ENCODE data around the gene FAM13C.
"Not testable (repeated sequence)": the region's sequence is repeated elsewhere in the genome, so short reads cannot be mapped to it uniquely, and the experiment has no call there.

The FAM13C gene

GRCh38 chr10:59252491-59252890 lies 109.9 kb downstream of the FAM13C start:
- no peak overlapping the region for H3K4me3 ChIP-seq (ENCODE audit: low read depth, low read length)
- no peak for DNase-seq (ENCODE audit: low read depth)
- TF ChIP-seq, protein P1, sequence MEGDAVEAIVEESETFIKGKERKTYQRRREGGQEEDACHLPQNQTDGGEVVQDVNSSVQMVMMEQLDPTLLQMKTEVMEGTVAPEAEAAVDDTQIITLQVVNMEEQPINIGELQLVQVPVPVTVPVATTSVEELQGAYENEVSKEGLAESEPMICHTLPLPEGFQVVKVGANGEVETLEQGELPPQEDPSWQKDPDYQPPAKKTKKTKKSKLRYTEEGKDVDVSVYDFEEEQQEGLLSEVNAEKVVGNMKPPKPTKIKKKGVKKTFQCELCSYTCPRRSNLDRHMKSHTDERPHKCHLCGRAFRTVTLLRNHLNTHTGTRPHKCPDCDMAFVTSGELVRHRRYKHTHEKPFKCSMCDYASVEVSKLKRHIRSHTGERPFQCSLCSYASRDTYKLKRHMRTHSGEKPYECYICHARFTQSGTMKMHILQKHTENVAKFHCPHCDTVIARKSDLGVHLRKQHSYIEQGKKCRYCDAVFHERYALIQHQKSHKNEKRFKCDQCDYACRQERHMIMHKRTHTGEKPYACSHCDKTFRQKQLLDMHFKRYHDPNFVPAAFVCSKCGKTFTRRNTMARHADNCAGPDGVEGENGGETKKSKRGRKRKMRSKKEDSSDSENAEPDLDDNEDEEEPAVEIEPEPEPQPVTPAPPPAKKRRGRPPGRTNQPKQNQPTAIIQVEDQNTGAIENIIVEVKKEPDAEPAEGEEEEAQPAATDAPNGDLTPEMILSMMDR (conservative IDR thresholded peaks at IDR 0.05; ENCODE audit: low read depth, low read length): no peak

DNA sequence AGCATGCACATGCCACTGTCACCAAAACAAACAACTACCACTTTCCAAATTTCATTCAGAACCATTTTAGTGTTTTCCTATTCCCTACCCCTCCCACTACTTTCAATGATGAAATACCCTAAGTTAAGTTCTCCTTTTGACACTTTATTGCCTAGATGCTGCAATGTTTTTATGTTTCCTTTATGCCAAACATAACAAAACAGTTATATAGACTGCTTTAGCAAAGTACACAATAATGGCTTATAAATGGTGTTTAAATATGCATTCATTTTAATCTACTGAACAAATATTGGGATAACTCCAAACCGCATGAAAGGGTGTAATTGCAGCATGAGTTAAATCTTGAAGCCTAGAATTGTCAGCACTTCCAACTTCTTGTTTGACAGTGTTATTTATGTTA lies 116.7 kb downstream of the FAM13C start:
- no peak overlapping the region for H3K4me3 ChIP-seq (ENCODE audit: low read depth, low read length)
- DNase-seq (ENCODE audit: low read depth): no peak
- TF ChIP-seq, protein P1 (conservative IDR thresholded peaks at IDR 0.05; ENCODE audit: low read depth, low read length): no peak

- TF ChIP-seq, protein P1 (conservative IDR thresholded peaks at IDR 0.05; ENCODE audit: low read depth, low read length): no peak
- no peak overlapping the region for H3K4me3 ChIP-seq (ENCODE audit: low read depth, low read length)
Measured at GRCh38 chr10:59244871-59245270, 117.5 kb downstream of the FAM13C start.

DNA sequence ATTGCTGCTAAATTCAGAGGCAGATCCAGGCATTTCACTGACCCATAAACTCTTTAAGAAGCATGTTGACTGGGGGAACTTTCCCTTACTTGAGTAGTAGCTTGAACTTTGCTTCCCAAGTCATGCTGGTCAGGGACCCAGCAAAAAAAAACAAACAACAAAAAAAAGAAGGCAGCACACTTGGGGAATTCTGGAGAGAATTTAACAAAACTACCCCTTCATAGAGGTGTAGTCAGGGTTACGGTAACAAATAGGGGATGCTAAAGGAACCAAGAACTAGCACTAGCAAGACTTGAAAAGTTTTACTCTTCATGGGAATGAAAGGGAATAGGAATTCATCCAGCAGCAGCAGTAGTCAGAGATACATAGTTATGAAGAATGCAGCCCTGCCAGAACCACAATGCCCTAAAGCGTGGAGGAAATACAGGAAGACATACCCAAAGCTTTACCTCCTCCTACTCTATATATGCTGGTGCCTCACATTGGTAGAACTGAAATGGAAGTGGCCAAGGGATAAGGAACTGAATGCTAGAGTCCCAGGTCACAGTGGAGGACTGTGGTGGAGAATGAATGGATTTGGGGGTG lies 118.6 kb downstream of the FAM13C start:
- no peak for DNase-seq (ENCODE audit: low read depth)
- no peak overlapping the region for H3K4me3 ChIP-seq (ENCODE audit: low read depth, low read length)
- TF ChIP-seq, protein P1 (conservative IDR thresholded peaks at IDR 0.05; ENCODE audit: low read depth, low read length): no peak

More at GRCh38 chr10:59244871-59245270, 117.5 kb downstream of the FAM13C start:
- no peak for DNase-seq (ENCODE audit: low read depth)

GRCh38 chr10:59242991-59243390 lies 119.4 kb downstream of the FAM13C start:
- H3K4me3 ChIP-seq (ENCODE audit: low read depth, low read length): no peak overlapping the region
- DNase-seq (ENCODE audit: low read depth): no peak
- TF ChIP-seq, protein P1 (conservative IDR thresholded peaks at IDR 0.05; ENCODE audit: low read depth, low read length): no peak

DNA sequence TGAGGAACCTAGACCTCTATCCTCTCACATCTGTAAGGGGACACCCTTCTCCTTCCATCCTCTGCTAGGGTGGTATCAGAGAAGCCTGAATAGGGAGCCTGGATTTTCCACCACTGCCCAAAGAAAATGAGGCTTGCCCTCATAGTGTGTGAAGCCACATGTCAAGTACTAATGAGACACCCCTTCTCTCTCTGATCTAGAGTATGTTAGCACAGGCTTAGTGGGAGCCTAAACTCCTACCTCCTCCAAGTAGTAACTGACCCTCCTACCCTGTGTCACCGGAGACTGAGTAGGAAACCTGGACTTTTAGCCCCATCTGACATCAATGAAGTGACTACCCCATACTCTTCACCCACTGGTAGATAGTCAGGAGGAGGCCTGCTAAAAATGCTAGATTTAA lies 120.3 kb downstream of the FAM13C start:
- no peak for DNase-seq (ENCODE audit: low read depth)
- TF ChIP-seq, protein P1 (conservative IDR thresholded peaks at IDR 0.05; ENCODE audit: low read depth, low read length): no peak
- H3K4me3 ChIP-seq (ENCODE audit: low read depth, low read length): no peak overlapping the region

DNA sequence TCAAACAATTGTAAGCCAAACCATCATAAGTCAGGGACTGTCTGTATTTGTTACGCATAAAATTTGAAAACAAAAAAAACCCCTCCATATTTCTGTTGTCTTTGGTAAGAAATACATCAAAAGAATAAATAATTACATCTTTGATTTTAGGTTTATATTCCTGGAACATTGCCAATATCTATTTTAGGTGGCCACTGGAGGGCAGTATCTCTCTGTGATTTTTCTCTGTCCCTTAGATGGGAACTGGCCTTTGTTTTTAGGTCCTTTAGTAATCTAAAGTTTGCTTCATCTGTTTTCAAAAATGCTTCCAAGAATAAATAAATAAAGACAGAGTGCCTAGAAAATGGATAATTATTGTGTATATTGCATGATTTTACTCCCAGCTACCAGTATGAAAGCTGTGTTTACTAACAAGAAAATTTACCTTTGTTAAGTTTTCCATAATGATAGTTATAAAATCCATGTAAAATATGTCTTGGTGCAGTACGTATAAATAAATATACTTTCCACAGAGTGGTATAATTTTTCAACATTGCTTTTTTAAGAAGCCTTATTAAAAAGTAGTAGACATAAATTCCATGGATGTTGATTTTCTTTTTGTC lies 121.7 kb downstream of the FAM13C start:
- peak; percentile 70 for DNase-seq (ENCODE audit: low read depth)
- TF ChIP-seq, protein P1 (conservative IDR thresholded peaks at IDR 0.05; ENCODE audit: low read depth, low read length): peak; percentile 55
- no peak overlapping the region for H3K4me3 ChIP-seq (ENCODE audit: low read depth, low read length)

GRCh38 chr10:59239108-59239507 lies 123.2 kb downstream of the FAM13C start:
- not testable (repeated sequence) for DNase-seq (ENCODE audit: low read depth); H3K4me3 ChIP-seq (ENCODE audit: low read depth, low read length)

Data from choroid plexus epithelial cell (primary cell).